A549 (cell line): Measurements from ENCODE around the gene RCE1. TPM values are rescaled to one million over a fixed set of nuclear protein-coding genes. Genes with fewer than 3 reads are reported as not detected.
"Not testable (repeated sequence)": the region's sequence is repeated elsewhere in the genome, so short reads cannot be mapped to it uniquely, and the experiment has no call there.

Experiments
- ATAC-seq, 2 experiments: fragments of 200-7000 bp in 1 of 2; fragments of >200 bp in 1 of 2; cut with Nextera tagmentation in 1 of 2; cut with Tn5 transposase in 1 of 2; 3 replicates each; pipeline versions ENCODE4 v1.8.0 to v1.9.1; 2018 to 2020; ENCODE audit warnings: mild to moderate bottlenecking in 1 of 2, moderate library complexity in 1 of 2
- CTCF ChIA-PET: fragments of 300-600 bp; sonication (Branson Sonifier 250); formaldehyde crosslinking; extraction: SDS; loops from one replicate; lab custom pipeline; 2021; ENCODE audit warnings: antibody characterized with exemption, inconsistent platforms; lab: Yijun Ruan, JAX
- POLR2A ChIA-PET: fragments of 350-600 bp; formaldehyde crosslinking; extraction: SDS; loops from one replicate; lab custom pipeline; 2021; ENCODE audit warnings: antibody characterized with exemption, inconsistent platforms; lab: Yijun Ruan, JAX
- DNase-seq, 2 experiments: peaks; one replicate each; pipeline versions ENCODE4 v3.0.0 to v3.0.0-alpha.2; 2011 to 2016; ENCODE audit warnings: low read depth in 1 of 2, low spot score in 1 of 2
- FAIRE-seq: peaks from 2 replicates; lab custom pipeline; 2011; peaks lifted over from hg19 to GRCh38; lab: Jason Lieb, UNC
- H3K27ac ChIP-seq, 2 experiments: fragments of >200 bp; sonication (Bioruptor Twin); formaldehyde crosslinking; 3 replicates each; pipeline ENCODE4 v1.5.1; 2016 to 2017
- H3K4me1 ChIP-seq: fragments of >200 bp; sonication (Bioruptor Twin); formaldehyde crosslinking; 3 replicates; pipeline ENCODE4 v1.6.1; 2016
- H3K4me2 ChIP-seq: fragments of >200 bp; sonication (Bioruptor Twin); formaldehyde crosslinking; 3 replicates; pipeline ENCODE4 v1.6.1; 2016
- H3K4me3 ChIP-seq: fragments of >200 bp; sonication (Bioruptor Twin); formaldehyde crosslinking; 3 replicates; pipeline ENCODE4 v1.5.1; 2016
- H3K9me3 ChIP-seq: fragments of >200 bp; sonication (Bioruptor Twin); formaldehyde crosslinking; 3 replicates; pipeline ENCODE4 v1.6.1; 2016
- BCL3 ChIP-seq: fragments of >200 bp; sonication (Bioruptor Twin); formaldehyde crosslinking; IDR thresholded peaks from 3 replicates; pipeline ENCODE4 v1.6.1; 2016
- CBX2 ChIP-seq: fragments of 200-600 bp; sonication (generic); IDR thresholded peaks from 2 replicates; pipeline ENCODE4 v1.6.1; 2016; ENCODE audit warnings: low read depth, mild to moderate bottlenecking, borderline replicate concordance
- CBX8 ChIP-seq: fragments of 200-600 bp; sonication (generic); IDR thresholded peaks from 2 replicates; pipeline ENCODE4 v1.6.1; 2016
- CHD2 ChIP-seq: fragments of 150-350 bp; IDR thresholded peaks from 2 replicates; pipeline ENCODE4 v1.6.1; 2014; ENCODE audit warnings: low read length; ENCODE audit not compliant: partially characterized antibody
- CHD4 ChIP-seq: fragments of 200-600 bp; sonication (generic); IDR thresholded peaks from 2 replicates; pipeline ENCODE4 v1.6.1; 2016; ENCODE audit warnings: antibody characterized with exemption, mild to moderate bottlenecking, borderline replicate concordance
- EHMT2 ChIP-seq: fragments of 200-600 bp; sonication (generic); IDR thresholded peaks from 2 replicates; pipeline ENCODE4 v1.6.1; 2016; ENCODE audit warnings: antibody characterized with exemption, low read depth, mild to moderate bottlenecking, moderate library complexity
- ELK1 ChIP-seq: fragments of 150-350 bp; IDR thresholded peaks from 2 replicates; pipeline ENCODE4 v1.6.1; 2014; ENCODE audit warnings: low read depth, mild to moderate bottlenecking, low read length
- ESRRA ChIP-seq: fragments of 150-350 bp; IDR thresholded peaks from 2 replicates; pipeline ENCODE4 v1.6.1; 2014; ENCODE audit warnings: mild to moderate bottlenecking, low read length, borderline replicate concordance
- GATA3 ChIP-seq: IDR thresholded peaks from 2 replicates; pipeline ENCODE4 v1.6.1; 2012; ENCODE audit warnings: borderline replicate concordance
- HMGXB4 ChIP-seq: fragments of 250-450 bp; sonication (Bioruptor Pico); IDR thresholded peaks from 2 replicates; pipeline ENCODE4 v1.5.0; 2021; ENCODE audit warnings: mild to moderate bottlenecking, moderate library complexity, borderline replicate concordance
- HOXB13 ChIP-seq: fragments of 250-450 bp; sonication (Bioruptor Pico); IDR thresholded peaks from 2 replicates; pipeline ENCODE4 v1.5.0; 2020; ENCODE audit warnings: low read depth, mild to moderate bottlenecking, moderate library complexity
- HOXB5 ChIP-seq: fragments of 250-450 bp; sonication (Bioruptor Pico); IDR thresholded peaks from 2 replicates; pipeline ENCODE4 v1.5.0; 2020; ENCODE audit warnings: mild to moderate bottlenecking, moderate library complexity
- JUN ChIP-seq, 2 experiments: fragments of >200 bp; sonication (Bioruptor Twin); formaldehyde crosslinking; IDR thresholded peaks; 2 replicates in 1 of 2; 3 replicates in 1 of 2; pipeline ENCODE4 v1.6.1; 2016 to 2017
- MAFK ChIP-seq: fragments of 450-650 bp; IDR thresholded peaks from 2 replicates; pipeline ENCODE4 v1.6.1; 2014; ENCODE audit not compliant: partially characterized antibody
- NR3C1 ChIP-seq: fragments of >200 bp; sonication (Bioruptor Twin); formaldehyde crosslinking; IDR thresholded peaks from 3 replicates; pipeline ENCODE4 v1.6.1; 2017
- PBX3 ChIP-seq: IDR thresholded peaks from 2 replicates; pipeline ENCODE4 v1.6.1; 2012
- POLR2A ChIP-seq: IDR thresholded peaks from 2 replicates; pipeline ENCODE4 v1.6.1; 2012; ENCODE audit warnings: mild to moderate bottlenecking, low read length
- POLR2AphosphoS2 ChIP-seq: conservative IDR thresholded peaks from 2 replicates; pipeline ENCODE4 v1.6.1; 2012; ENCODE audit warnings: low read length, improper control_type of control experiment, inconsistent platforms
- REST ChIP-seq: fragments of 200-600 bp; sonication (generic); IDR thresholded peaks from 2 replicates; pipeline ENCODE4 v1.6.1; 2016; ENCODE audit warnings: antibody characterized with exemption, mild to moderate bottlenecking, moderate library complexity
- RFX5 ChIP-seq: fragments of 450-650 bp; IDR thresholded peaks from 2 replicates; pipeline ENCODE4 v1.7.1; 2014; ENCODE audit warnings: antibody characterized with exemption, mild to moderate bottlenecking, moderate library complexity
- SREBF2 ChIP-seq: fragments of 450-650 bp; IDR thresholded peaks from 2 replicates; pipeline ENCODE4 v1.6.1; 2014; ENCODE audit warnings: mild to moderate bottlenecking, moderate library complexity
- TP53 ChIP-seq: fragments of 250-450 bp; sonication (Bioruptor Pico); IDR thresholded peaks from 2 replicates; pipeline ENCODE4 v1.5.0; 2021; ENCODE audit warnings: mild to moderate bottlenecking, moderate library complexity
- USF2 ChIP-seq: fragments of 450-650 bp; IDR thresholded peaks from 2 replicates; pipeline ENCODE4 v1.6.1; 2014; ENCODE audit warnings: antibody characterized with exemption
- ZFP36 ChIP-seq: fragments of 450-650 bp; IDR thresholded peaks from 2 replicates; pipeline ENCODE4 v1.6.1; 2014; ENCODE audit warnings: borderline replicate concordance; ENCODE audit not compliant: partially characterized antibody
- WGBS: methylation state at CpG from one replicate; pipeline ENCODE4 v1.1.6; 2017; ENCODE audit errors: missing lambda C conversion rate; 5-methylcytosine and 5-hydroxymethylcytosine counted together
- polyA plus RNA-seq, 4 experiments: library from polyadenylated mRNA; depleted of rRNA in 3 of 4; stranded (reverse); fragments of >200 nt; fragmentation: RNase III in 1 of 4; extraction: RNeasy Plus Mini Kit Qiagen cat#74134 plus additional on column Dnase treatment in 1 of 4; gene quantifications; 2 replicates in 3 of 4; 3 replicates in 1 of 4; pipeline ENCODE4 v1.2.3, GENCODE V29; 2011 to 2017

Gene RCE1
- polyA plus RNA-seq, 2 of the 4 experiments (the other 2 are of a cell fraction) = 20.3 to 23.3 TPM

- TF ChIP-seq PBX3 (peak; percentile 12; the same call in 1 of the 2 replicates), SREBF2 (no peak), CHD4 (no peak), RFX5 (no peak), GATA3 (no peak), ELK1 (no peak), EHMT2 (no peak), HOXB13 (CRISPR knock-in tag) (no peak), TP53 (CRISPR knock-in tag) (no peak), HMGXB4 (CRISPR knock-in tag) (0 out of 2 replicates have a peak, but pooled peaks have one; percentile 10), POLR2A (peak; percentile 81)
These were observed at the start of gene RCE1 (continued) for GRCh38 chr11:66842896-66843775.

- H3K9me3 ChIP-seq, H3K4me2 ChIP-seq, H3K4me3 ChIP-seq, FAIRE-seq, DNase-seq, H3K27ac ChIP-seq, H3K4me1 ChIP-seq, ATAC-seq, POLR2A ChIA-PET: not testable (repeated sequence)
- CTCF ChIA-PET = interaction anchor here (0.8 to 1.4 kb wide), 4 partner anchors 15 to 84 kb away, joined by 3 to 4 read pairs (median 3); no protein-coding TSS in a partner anchor
These were observed 43.4 kb upstream of the RCE1 start for GRCh38 chr11:66799815-66800214.

- Histone ChIP-seq H3K4me3 (no peak overlapping the region), H3K4me2 (no peak overlapping the region), H3K27ac (no peak overlapping the region), H3K4me1 (no peaks in the 10 kb centered on the region), H3K9me3 (no peaks in the 10 kb centered on the region)
- DNase-seq = no peak
- no peak for FAIRE-seq
- WGBS = 91% methylated on average over 5 of the region's 5 CpGs
- ChIA-PET POLR2A (no interaction called here), CTCF (interaction anchor here (0.6 to 1.4 kb wide), 6 partner anchors 10 to 83 kb away, joined by 3 to 4 read pairs (median 3); no protein-coding TSS in a partner anchor)
- no peak for ATAC-seq
- TF ChIP-seq CBX8 (no peak), USF2 (no peak), HOXB5 (CRISPR knock-in tag) (no peak), MAFK (no peak), BCL3 (no peak), POLR2AphosphoS2 (no peak), NR3C1 (no peak), ESRRA (no peak), REST (no peak), CBX2 (no peak), JUN (IDR thresholded peaks at IDR 0.05) (no peak), ZFP36 (no peak), CHD2 (no peak)
These were observed 42.4 kb upstream of the RCE1 start for GRCh38 chr11:66800720-66801428.
